CD4-positive, alpha-beta memory T cell (primary cell): Measurements from ENCODE around the gene CDK2. TPM values are rescaled to one million over a fixed set of nuclear protein-coding genes. Genes with fewer than 3 reads are reported as not detected.
"Not testable (repeated sequence)": the region's sequence is repeated elsewhere in the genome, so short reads cannot be mapped to it uniquely, and the experiment has no call there.

Experiments
- CTCF ChIA-PET: fragments of 350-600 bp; sonication (Branson Sonifier 250); formaldehyde crosslinking; loops from one replicate; lab custom pipeline; 2021; ENCODE audit warnings: inconsistent platforms; ENCODE audit not compliant: partially characterized antibody; lab: Charles Lee
- POLR2A ChIA-PET: fragments of 350-600 bp; sonication (Branson Sonifier 250); formaldehyde crosslinking; loops from one replicate; lab custom pipeline; 2021; ENCODE audit not compliant: partially characterized antibody; lab: Charles Lee
- DNase-seq, 5 donors: peaks; one replicate each; pipeline versions ENCODE4 v3.0.0 to v3.0.0-alpha.2; 2020 to 2022; ENCODE audit warnings: mixed read lengths in 1 of 5
- H3K27ac ChIP-seq: one replicate; pipeline ENCODE4 v1.7.0; 2013; ENCODE audit warnings: low read depth, low read length
- H3K27me3 ChIP-seq: 2 replicates; pipeline ENCODE4 v1.7.0; 2013; ENCODE audit warnings: mild to moderate bottlenecking, low read length, moderate library complexity; ENCODE audit not compliant: insufficient read depth
- H3K36me3 ChIP-seq: 2 replicates; pipeline ENCODE4 v1.7.0; 2013; ENCODE audit warnings: mild to moderate bottlenecking, low read length, moderate library complexity; ENCODE audit not compliant: insufficient read depth
- H3K4me1 ChIP-seq: 2 replicates; pipeline ENCODE4 v1.7.0; 2013; ENCODE audit warnings: mild to moderate bottlenecking, low read length, moderate library complexity; ENCODE audit not compliant: insufficient read depth
- H3K4me3 ChIP-seq, 2 donors: one replicate each; pipeline ENCODE4 v1.7.0; 2013; ENCODE audit warnings: low read length in 2 of 2, mild to moderate bottlenecking in 1 of 2
- H3K9me3 ChIP-seq, 2 donors: one replicate each; pipeline ENCODE4 v1.7.0; 2013; ENCODE audit warnings: low read length in 2 of 2, control low read depth in 1 of 2; ENCODE audit not compliant: control insufficient read depth in 1 of 2
- H3K27ac Mint-ChIP-seq, 7 donors: one replicate each; pipeline ENCODE4 v1.8.0; 2020 to 2021; ENCODE audit warnings: mixed read lengths in 7 of 7, mild to moderate bottlenecking in 6 of 7, inconsistent platforms in 3 of 7, moderate library complexity in 3 of 7
- H3K27me3 Mint-ChIP-seq, 2 donors: one replicate each; pipeline ENCODE4 v1.8.0; 2020 to 2021; ENCODE audit warnings: mixed read lengths in 2 of 2
- H3K36me3 Mint-ChIP-seq, 2 donors: one replicate each; pipeline ENCODE4 v1.8.0; 2020 to 2021; ENCODE audit warnings: mixed read lengths in 2 of 2, inconsistent platforms in 1 of 2, mild to moderate bottlenecking in 1 of 2
- H3K4me1 Mint-ChIP-seq, 4 donors: one replicate each; pipeline ENCODE4 v1.8.0; 2020 to 2021; ENCODE audit warnings: mixed read lengths in 4 of 4, mild to moderate bottlenecking in 1 of 4
- H3K4me3 Mint-ChIP-seq, 8 donors: one replicate each; pipeline ENCODE4 v1.8.0; 2020 to 2021; ENCODE audit warnings: mixed read lengths in 8 of 8, mild to moderate bottlenecking in 7 of 8, moderate library complexity in 6 of 8, inconsistent platforms in 3 of 8
- H3K9me3 Mint-ChIP-seq, 8 donors: one replicate each; pipeline ENCODE4 v1.8.0; 2020 to 2021; ENCODE audit warnings: mixed read lengths in 8 of 8, mild to moderate bottlenecking in 5 of 8, inconsistent platforms in 3 of 8, moderate library complexity in 1 of 8
- intact Hi-C: fragments of 100-400 bp; cut with micrococcal nuclease; formaldehyde crosslinking; loops from one replicate; pipeline ENCODE4 v1.15.1; 2023
- polyA plus RNA-seq, 2 donors: library from polyadenylated mRNA; unstranded; fragments of 300-500 nt; fragmentation: Illumina TruSeq; gene quantifications; one replicate each; pipeline ENCODE4 v1.2.3, GENCODE V29; 2021
- total RNA-seq, 2 experiments: library from RNA; stranded (reverse); gene quantifications; one replicate each; pipeline ENCODE4 v1.2.3, GENCODE V29; 2021

CDK2 gene
- total and polyA plus RNA-seq, 4 experiments from 2014 or later, result 4.7 to 21.5 (median 11.6) TPM

DNA sequence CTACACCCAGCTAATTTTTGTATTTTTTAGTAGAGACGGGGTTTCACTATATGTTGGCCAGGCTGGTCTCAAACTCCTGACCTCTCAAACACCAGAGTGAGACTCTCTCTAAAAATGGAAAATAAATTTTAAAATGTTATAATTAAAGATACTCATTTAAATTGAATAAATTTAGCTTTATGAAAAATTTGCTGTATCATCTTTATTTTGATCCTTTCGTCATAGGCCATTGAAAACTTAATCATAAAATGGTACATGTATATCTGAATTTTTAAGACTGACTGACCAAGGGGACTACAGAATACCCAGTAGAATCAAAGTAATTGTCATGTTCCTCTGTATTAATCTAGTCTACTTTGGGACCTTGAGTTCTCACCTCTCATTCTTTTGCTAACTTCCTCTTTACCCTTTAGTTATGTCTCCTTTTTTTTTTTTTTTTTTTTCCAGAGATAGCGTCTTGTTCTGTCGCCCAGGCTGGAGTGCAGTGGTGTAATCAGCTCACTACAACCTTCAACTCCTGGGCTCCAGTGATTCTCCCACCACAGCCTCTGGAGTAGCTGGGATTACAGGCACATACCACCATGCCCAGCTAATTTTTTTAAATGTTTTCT, 16.7 kb downstream of the CDK2 start:
- H3K9me3 ChIP-seq, result no peaks in the 10 kb centered on the region
- no peak overlapping the region for H3K4me3 ChIP-seq
- Mint-ChIP-seq H3K27ac (peak overlapping the region in 2 of 7 donors; percentile 29 to 41), H3K27me3 (no peaks in the 10 kb centered on the region), H3K4me3 (no peak overlapping the region), H3K4me1 (peaks cover 8 to 20% (median 15%) of the 10 kb centered on the region in 4 donors), H3K9me3 (no peaks in the 10 kb centered on the region), H3K36me3 (peaks cover 24 to 66% of the 10 kb centered on the region in 2 donors)
- intact Hi-C loops, result no loop called here
- POLR2A ChIA-PET, result interaction anchor here (4.7 kb wide), 1 partner anchor 9 kb away, joined by 25 read pairs; the partner anchor contains the start of gene RAB5B
- peaks cover 26% of the 10 kb centered on the region for H3K36me3 ChIP-seq
- CTCF ChIA-PET, result interaction anchor here (0.7 to 4.5 kb wide), 4 partner anchors 10 to 266 kb away, joined by 3 to 36 read pairs (median 5); partner anchors contain the start of gene SUOX
- H3K27ac ChIP-seq, result no peak overlapping the region
- DNase-seq, result no peak
- no peaks in the 10 kb centered on the region for H3K27me3 ChIP-seq
- peaks cover 8% of the 10 kb centered on the region for H3K4me1 ChIP-seq

DNA sequence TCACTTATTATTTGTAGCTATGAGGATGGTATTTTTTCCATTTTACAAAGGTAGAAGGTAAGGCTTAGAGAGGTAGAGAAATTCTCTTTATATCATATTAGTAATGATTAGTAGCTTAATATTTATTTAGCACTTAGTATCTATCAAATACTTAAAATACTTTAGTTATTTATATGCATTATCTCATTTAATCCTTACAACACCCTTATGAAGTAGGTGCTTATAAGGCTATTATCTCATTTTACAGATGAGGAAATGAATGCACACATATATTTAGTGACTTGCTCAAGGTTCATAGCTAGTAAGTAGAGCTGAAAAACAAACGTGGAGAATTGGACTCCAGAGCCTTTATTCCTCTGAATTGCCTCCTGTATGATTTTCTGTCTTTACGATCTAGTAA, 18.2 kb downstream of the CDK2 start:
- no peak overlapping the region for H3K4me3 Mint-ChIP-seq
- H3K36me3 Mint-ChIP-seq, result peaks cover 25 to 64% of the 10 kb centered on the region in 2 donors
- H3K9me3 ChIP-seq, result no peaks in the 10 kb centered on the region
- H3K4me3 ChIP-seq, result no peak overlapping the region
- DNase-seq, result no peak
- peak overlapping the region in 1 of 7 donors; percentile 13 for H3K27ac Mint-ChIP-seq
- H3K27ac ChIP-seq, result no peak overlapping the region
- intact Hi-C loops, result no loop called here
- H3K36me3 ChIP-seq, result peaks cover 30% of the 10 kb centered on the region
- ChIA-PET CTCF (interaction anchor here (1.0 to 4.5 kb wide), 5 partner anchors 12 to 62 kb away, joined by 3 to 36 read pairs (median 6); partner anchors contain the start of gene SUOX), POLR2A (interaction anchor here (0.6 to 4.7 kb wide), 2 partner anchors 11 to 24 kb away, joined by 3 to 25 read pairs; partner anchors contain the start of gene RAB5B)
- H3K9me3 Mint-ChIP-seq, result no peaks in the 10 kb centered on the region
- H3K4me1 Mint-ChIP-seq, result peaks cover 0 to 12% (median 8%) of the 10 kb centered on the region in 4 donors
- peaks cover 4% of the 10 kb centered on the region for H3K4me1 ChIP-seq
- H3K27me3 ChIP-seq, result no peaks in the 10 kb centered on the region
- no peaks in the 10 kb centered on the region for H3K27me3 Mint-ChIP-seq

DNA sequence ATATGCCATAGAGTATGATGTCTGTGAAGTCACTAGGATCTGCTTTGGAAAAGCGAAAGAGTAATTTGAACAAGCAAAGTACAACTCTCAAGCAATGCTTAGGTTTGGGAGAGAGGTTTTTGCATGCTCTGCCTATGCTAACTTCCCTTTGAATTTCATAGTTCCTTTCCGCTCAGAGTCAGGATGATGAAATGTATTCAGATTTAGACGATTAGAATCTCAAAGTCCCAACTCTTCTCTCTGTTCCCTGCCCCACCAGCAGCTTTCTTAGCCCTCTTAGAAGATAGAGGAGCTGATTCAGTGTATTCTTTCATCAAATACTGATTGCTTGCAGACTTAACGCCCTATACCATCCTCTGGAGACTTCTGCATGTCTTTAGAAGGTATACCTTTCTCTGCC, 18.7 kb downstream of the CDK2 start:
- intact Hi-C loops, result no loop called here
- peak overlapping the region in 1 of 7 donors; percentile 4 for H3K27ac Mint-ChIP-seq
- no peak overlapping the region for H3K4me3 ChIP-seq
- no peaks in the 10 kb centered on the region for H3K27me3 ChIP-seq
- no peaks in the 10 kb centered on the region for H3K9me3 ChIP-seq
- peaks cover 0 to 8% (median 6%) of the 10 kb centered on the region in 4 donors for H3K4me1 Mint-ChIP-seq
- peaks cover 25 to 64% of the 10 kb centered on the region in 2 donors for H3K36me3 Mint-ChIP-seq
- H3K27ac ChIP-seq, result no peak overlapping the region
- CTCF ChIA-PET, result interaction anchor here (1.0 to 4.5 kb wide), 5 partner anchors 12 to 61 kb away, joined by 3 to 36 read pairs (median 6); partner anchors contain the start of gene SUOX
- no peaks in the 10 kb centered on the region for H3K27me3 Mint-ChIP-seq
- no peaks in the 10 kb centered on the region for H3K9me3 Mint-ChIP-seq
- peaks cover 4% of the 10 kb centered on the region for H3K4me1 ChIP-seq
- peaks cover 35% of the 10 kb centered on the region for H3K36me3 ChIP-seq
- POLR2A ChIA-PET, result interaction anchor here (0.6 to 4.7 kb wide), 2 partner anchors 11 to 24 kb away, joined by 3 to 25 read pairs; partner anchors contain the start of gene RAB5B
- H3K4me3 Mint-ChIP-seq, result no peak overlapping the region
- no peak for DNase-seq

DNA sequence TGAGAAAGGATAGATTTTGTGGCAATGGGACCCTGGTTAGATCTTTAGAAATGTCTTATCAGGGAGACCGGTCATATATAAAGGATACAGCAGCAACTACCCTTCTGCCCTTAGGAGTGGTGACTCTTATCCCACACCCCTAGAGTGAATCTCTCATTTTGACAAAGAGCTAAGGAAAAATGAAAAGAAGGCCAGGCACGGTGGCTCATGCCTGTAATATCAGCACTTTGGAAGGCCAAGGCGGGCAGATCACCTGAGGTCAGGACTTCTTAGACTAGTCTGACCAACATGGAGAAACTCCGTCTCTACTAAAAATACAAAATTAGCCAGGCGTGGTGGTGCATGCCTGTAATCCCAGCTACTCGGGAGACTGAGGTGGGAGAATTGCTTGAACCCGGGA, 19.3 kb downstream of the CDK2 start:
- H3K4me1 Mint-ChIP-seq, DNase-seq, H3K27ac ChIP-seq, H3K27me3 ChIP-seq, H3K4me1 ChIP-seq, H3K27me3 Mint-ChIP-seq, H3K4me3 Mint-ChIP-seq, H3K9me3 Mint-ChIP-seq, intact Hi-C loops, H3K9me3 ChIP-seq, H3K4me3 ChIP-seq: not testable (repeated sequence)
- H3K36me3 Mint-ChIP-seq, result peaks cover 27 to 64% of the 10 kb centered on the region in 2 donors
- POLR2A ChIA-PET, result interaction anchor here (4.7 kb wide), 1 partner anchor 12 kb away, joined by 25 read pairs; the partner anchor contains the start of gene RAB5B
- CTCF ChIA-PET, result interaction anchor here (1.0 to 4.5 kb wide), 5 partner anchors 11 to 61 kb away, joined by 3 to 36 read pairs (median 6); partner anchors contain the start of gene SUOX
- H3K27ac Mint-ChIP-seq, result peak overlapping the region in 2 of 7 donors; percentile 32 to 46
- peaks cover 38% of the 10 kb centered on the region for H3K36me3 ChIP-seq

DNA sequence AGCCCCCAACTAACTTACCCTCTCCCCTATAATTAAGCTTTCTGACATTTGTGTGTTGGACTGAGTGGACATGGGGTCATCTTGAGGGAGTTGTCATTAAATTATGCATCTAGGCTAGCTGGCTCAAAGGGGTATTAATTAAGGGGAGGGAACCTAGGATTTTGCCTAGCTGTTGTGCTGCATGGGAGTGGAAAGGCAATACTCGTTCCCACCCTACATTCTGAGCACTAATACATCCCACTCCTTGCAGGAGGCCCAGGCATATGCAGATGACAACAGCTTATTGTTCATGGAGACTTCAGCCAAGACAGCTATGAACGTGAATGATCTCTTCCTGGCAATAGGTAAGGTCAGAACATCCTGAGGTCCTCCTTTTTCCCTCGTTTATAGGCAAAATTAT, 24.5 kb downstream of the CDK2 start:
- Mint-ChIP-seq H3K9me3 (no peaks in the 10 kb centered on the region), H3K4me3 (no peak overlapping the region), H3K4me1 (peaks cover 2 to 7% (median 3%) of the 10 kb centered on the region in 4 donors), H3K36me3 (peaks cover 46 to 66% of the 10 kb centered on the region in 2 donors), H3K27ac (no peak overlapping the region), H3K27me3 (peaks cover 0 to under 1% of the 10 kb centered on the region in 2 donors)
- Histone ChIP-seq H3K4me3 (no peak overlapping the region), H3K4me1 (peaks cover 3% of the 10 kb centered on the region), H3K27ac (no peak overlapping the region), H3K27me3 (no peaks in the 10 kb centered on the region), H3K9me3 (no peaks in the 10 kb centered on the region), H3K36me3 (peaks cover 47% of the 10 kb centered on the region)
- intact Hi-C loops, result no loop called here
- POLR2A ChIA-PET, result interaction anchor here (0.6 to 1.4 kb wide), 4 partner anchors 17 to 118 kb away, joined by 3 to 4 read pairs (median 4); partner anchors contain the start of gene RAB5B
- CTCF ChIA-PET, result interaction anchor here (1.2 to 1.8 kb wide), 4 partner anchors 8 to 252 kb away, joined by 3 to 8 read pairs (median 4); partner anchors contain the start of gene RAB5B
- no peak for DNase-seq

DNA sequence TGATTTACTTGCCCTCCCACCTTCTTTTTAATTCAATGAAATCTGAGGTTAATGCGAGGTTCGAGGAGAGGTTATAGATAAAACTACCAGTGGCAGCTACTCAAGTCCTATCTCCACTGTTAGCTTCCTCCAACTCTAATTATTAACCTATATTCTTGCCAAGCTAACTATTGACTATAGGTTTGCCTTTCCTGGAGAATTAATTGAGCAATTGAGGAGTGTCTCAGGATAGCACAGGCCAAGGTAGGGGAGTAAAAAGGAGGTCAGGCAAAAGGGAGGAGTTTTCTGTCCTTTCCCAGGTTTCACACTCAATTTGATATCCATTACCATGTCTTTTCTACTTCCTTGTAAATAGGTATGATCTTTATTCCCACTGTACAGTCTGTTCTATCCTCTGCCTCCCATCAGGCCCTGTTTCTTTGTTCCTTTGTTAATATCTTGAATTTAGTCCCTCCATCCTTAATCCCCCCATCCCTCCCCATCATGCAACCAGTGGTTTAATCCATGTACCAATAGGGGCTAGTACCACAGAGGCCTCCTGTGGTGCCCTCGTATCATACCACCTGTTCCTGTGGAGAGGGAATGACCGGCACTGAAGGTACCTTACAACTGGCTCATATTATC, 26.7 kb downstream of the CDK2 start:
- intact Hi-C loops, result no loop called here
- H3K4me1 ChIP-seq, result peaks cover 16% of the 10 kb centered on the region
- Mint-ChIP-seq H3K27ac (peak overlapping the region in 1 of 7 donors; percentile 64), H3K9me3 (no peaks in the 10 kb centered on the region), H3K4me3 (no peak overlapping the region), H3K36me3 (peaks cover 43 to 53% of the 10 kb centered on the region in 2 donors), H3K27me3 (peaks cover 0 to 1% of the 10 kb centered on the region in 2 donors), H3K4me1 (peaks cover 7 to 21% (median 8%) of the 10 kb centered on the region in 4 donors)
- H3K27ac ChIP-seq, result no peak overlapping the region
- ChIA-PET POLR2A (no interaction called here), CTCF (interaction anchor here (1.3 to 1.9 kb wide), 3 partner anchors 10 to 36 kb away, joined by 4 to 6 read pairs (median 5); no protein-coding TSS in a partner anchor)
- no peak for DNase-seq
- H3K9me3 ChIP-seq, result no peaks in the 10 kb centered on the region
- no peak overlapping the region for H3K4me3 ChIP-seq
- peaks cover 44% of the 10 kb centered on the region for H3K36me3 ChIP-seq
- no peaks in the 10 kb centered on the region for H3K27me3 ChIP-seq
